Left ventricle myocardium inferior (tissue), 1 donor: ENCODE data around the gene HELT. TPM values are rescaled to one million over a fixed set of nuclear protein-coding genes. Genes with fewer than 3 reads are reported as not detected.
A peak's percentile ranks its signal among the peaks of the same experiment; 100 is the strongest.
"Not testable (repeated sequence)": the region's sequence is repeated elsewhere in the genome, so short reads cannot be mapped to it uniquely, and the experiment has no call there.

Experiments
- DNase-seq: peaks from one replicate; pipeline ENCODE4 v3.0.0-alpha.2; 2020
- H3K27ac ChIP-seq: fragments of 200-600 bp; replicated peaks from 2 replicates; pipeline ENCODE4 v1.8.0; 2021
- H3K27me3 ChIP-seq: fragments of 200-600 bp; 2 replicates; pipeline ENCODE4 v1.8.0; 2021; ENCODE audit warnings: low read depth
- H3K36me3 ChIP-seq: fragments of 200-600 bp; 2 replicates; pipeline ENCODE4 v1.8.0; 2021
- H3K4me1 ChIP-seq: fragments of 200-600 bp; 2 replicates; pipeline ENCODE4 v1.8.0; 2021
- H3K4me3 ChIP-seq: fragments of 200-600 bp; 2 replicates; pipeline ENCODE4 v1.8.0; 2021; ENCODE audit warnings: mild to moderate bottlenecking, moderate library complexity
- H3K9me3 ChIP-seq: fragments of 200-600 bp; replicated peaks from 2 replicates; pipeline ENCODE4 v1.8.0; 2021
- CTCF ChIP-seq: fragments of 200-600 bp; IDR thresholded peaks from 2 replicates; pipeline ENCODE4 v1.8.0; 2021; ENCODE audit warnings: antibody characterized with exemption, mild to moderate bottlenecking, borderline replicate concordance
- intact Hi-C: fragments of 100-400 bp; cut with micrococcal nuclease; formaldehyde crosslinking; loops from one replicate; pipeline ENCODE4 v1.11.0; 2022
- total RNA-seq: library from RNA; stranded (reverse); fragmentation: NEBNext Ultra II Directional; extraction: Animal tissue kit (Norgen Biotek cat#: 25700); gene quantifications from one replicate; pipeline ENCODE4 v1.2.1, GENCODE V29; 2021
- donor health status: DM: no; HTN: yes; CAD: no; lungs with severe emphysema.

HELT gene
- total RNA-seq, 1 donor from 2014 or later = not detected

GRCh38 chr4:185036019-185036418 is 17.7 kb downstream of the HELT start:
- no peaks in the 10 kb centered on the region for H3K36me3 ChIP-seq
- H3K4me3 ChIP-seq = no peak overlapping the region
- peaks cover 5% of the 10 kb centered on the region for H3K4me1 ChIP-seq
- intact Hi-C loops = no loop called here
- DNase-seq = no peak
- TF ChIP-seq CTCF = no peak
- H3K9me3 ChIP-seq = no peaks in the 10 kb centered on the region
- H3K27ac ChIP-seq = no peak overlapping the region
- H3K27me3 ChIP-seq = peaks cover 12% of the 10 kb centered on the region

GRCh38 chr4:185036842-185037241 is 18.6 kb downstream of the HELT start:
- no peak overlapping the region for H3K27ac ChIP-seq
- H3K4me3 ChIP-seq = no peak overlapping the region
- peaks cover 12% of the 10 kb centered on the region for H3K27me3 ChIP-seq
- DNase-seq = no peak
- H3K9me3 ChIP-seq = no peaks in the 10 kb centered on the region
- no peak for TF ChIP-seq CTCF
- intact Hi-C loops = no loop called here
- peaks cover 5% of the 10 kb centered on the region for H3K4me1 ChIP-seq
- no peaks in the 10 kb centered on the region for H3K36me3 ChIP-seq

- H3K9me3 ChIP-seq = no peaks in the 10 kb centered on the region
- peak; percentile 85 for TF ChIP-seq CTCF
- H3K27ac ChIP-seq = no peak overlapping the region
- H3K4me1 ChIP-seq = peaks cover 5% of the 10 kb centered on the region
- peak overlapping the region; percentile 2 for H3K4me3 ChIP-seq
- no peak for DNase-seq
- peaks cover 11% of the 10 kb centered on the region for H3K27me3 ChIP-seq
- intact Hi-C loops = loop anchor here (5.0 kb wide), 2 partner anchors 53 to 93 kb away; no protein-coding TSS in a partner anchor
- no peaks in the 10 kb centered on the region for H3K36me3 ChIP-seq
Observed at GRCh38 chr4:185039508-185040273, 21.4 kb downstream of the HELT start.

DNA sequence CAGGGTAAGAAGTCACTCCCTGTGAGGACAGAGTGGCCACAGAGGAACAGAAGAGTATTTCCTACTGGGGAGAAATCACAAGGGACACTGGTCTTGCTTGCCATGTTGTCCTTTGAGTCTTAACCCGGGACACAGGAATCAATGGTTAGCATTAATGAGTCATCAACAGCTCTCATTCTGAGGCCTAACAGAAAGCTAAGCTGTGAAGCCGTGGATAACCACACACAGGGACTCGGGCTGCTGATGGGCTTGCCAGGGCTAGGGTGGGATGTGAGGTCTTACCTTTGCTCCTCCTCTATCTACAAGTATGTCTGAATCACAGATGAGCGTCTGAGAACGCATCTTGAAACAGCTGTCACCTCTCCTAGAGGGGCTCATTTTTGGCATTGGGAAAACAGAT is 22.2 kb downstream of the HELT start:
- H3K27me3 ChIP-seq = peaks cover 8% of the 10 kb centered on the region
- H3K4me3 ChIP-seq = no peak overlapping the region
- H3K36me3 ChIP-seq = no peaks in the 10 kb centered on the region
- intact Hi-C loops = loop anchor here (5.0 kb wide), 2 partner anchors 52 to 92 kb away; no protein-coding TSS in a partner anchor
- TF ChIP-seq CTCF = no peak
- H3K9me3 ChIP-seq = no peaks in the 10 kb centered on the region
- H3K4me1 ChIP-seq = peaks cover 5% of the 10 kb centered on the region
- H3K27ac ChIP-seq = no peak overlapping the region
- no peak for DNase-seq

GRCh38 chr4:185050286-185050685 is 32.0 kb downstream of the HELT start:
- H3K27me3 ChIP-seq = peaks cover 14% of the 10 kb centered on the region
- DNase-seq, H3K27ac ChIP-seq, H3K4me3 ChIP-seq, H3K9me3 ChIP-seq, intact Hi-C loops, H3K4me1 ChIP-seq, H3K36me3 ChIP-seq: not testable (repeated sequence)

DNA sequence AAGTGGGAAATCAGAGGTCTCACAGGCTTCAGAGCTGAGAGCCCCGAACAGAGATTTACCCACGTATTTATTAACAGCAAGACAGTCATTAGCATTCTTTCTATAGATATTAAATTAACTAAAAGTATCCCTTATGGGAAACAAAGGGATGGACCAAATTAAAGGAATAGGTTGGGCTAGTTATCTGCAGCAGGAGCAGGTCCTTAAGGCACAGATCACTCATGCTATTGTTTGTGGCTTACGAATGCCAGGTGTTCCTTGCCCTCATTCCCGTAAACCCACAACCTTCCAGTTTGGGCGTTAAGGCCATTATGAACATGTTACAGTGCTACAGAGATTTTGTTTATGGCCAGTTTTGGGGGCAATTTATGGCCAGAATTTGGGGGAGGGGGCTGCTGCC is 33.0 kb downstream of the HELT start:
- intact Hi-C loops, H3K4me3 ChIP-seq, H3K9me3 ChIP-seq, DNase-seq, H3K36me3 ChIP-seq, H3K27ac ChIP-seq, H3K4me1 ChIP-seq: not testable (repeated sequence)
- peaks cover 14% of the 10 kb centered on the region for H3K27me3 ChIP-seq
